Stimulated activated CD4-positive, alpha-beta T cell treated with anti-CD3 and anti-CD28 coated beads, Interleukin-2, amount 100 ng/mL, for 4 hours (primary cell): ENCODE data around the gene RPS25.
"Not testable (repeated sequence)": the region's sequence is repeated elsewhere in the genome, so short reads cannot be mapped to it uniquely, and the experiment has no call there.

Source experiments
- DNase-seq: peaks from one replicate; pipeline ENCODE4 v3.0.0-alpha.2; 2020; ENCODE audit warnings: low read depth

RPS25 gene

DNA sequence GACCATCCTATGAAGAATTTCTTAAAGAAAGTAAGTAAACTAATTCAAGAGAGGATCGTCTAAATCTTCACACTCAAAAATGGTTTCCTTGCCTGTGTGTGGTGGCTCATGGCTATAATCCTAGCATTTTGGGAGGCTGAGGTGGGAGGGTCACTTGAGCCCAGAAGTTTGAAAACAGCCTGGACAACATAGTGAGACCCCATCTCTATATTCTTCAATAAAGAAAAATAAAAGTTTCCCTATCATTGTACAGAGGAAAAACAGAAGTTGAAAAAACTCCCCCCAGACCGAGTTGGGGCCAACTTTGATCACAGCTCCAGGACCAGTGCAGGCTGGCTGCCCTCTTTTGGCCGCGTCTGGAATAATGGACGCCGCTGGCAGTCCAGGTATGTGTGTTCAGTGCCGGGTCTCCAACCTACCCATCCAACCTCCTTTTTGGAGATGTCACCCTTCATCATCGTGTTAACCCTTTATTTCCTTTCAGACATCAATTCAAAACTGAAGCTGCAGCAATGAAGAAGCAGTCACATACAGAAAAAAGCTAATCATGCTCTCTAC lies 3.0 kb downstream of the RPS25 start:
- DNase-seq = no peak

DNA sequence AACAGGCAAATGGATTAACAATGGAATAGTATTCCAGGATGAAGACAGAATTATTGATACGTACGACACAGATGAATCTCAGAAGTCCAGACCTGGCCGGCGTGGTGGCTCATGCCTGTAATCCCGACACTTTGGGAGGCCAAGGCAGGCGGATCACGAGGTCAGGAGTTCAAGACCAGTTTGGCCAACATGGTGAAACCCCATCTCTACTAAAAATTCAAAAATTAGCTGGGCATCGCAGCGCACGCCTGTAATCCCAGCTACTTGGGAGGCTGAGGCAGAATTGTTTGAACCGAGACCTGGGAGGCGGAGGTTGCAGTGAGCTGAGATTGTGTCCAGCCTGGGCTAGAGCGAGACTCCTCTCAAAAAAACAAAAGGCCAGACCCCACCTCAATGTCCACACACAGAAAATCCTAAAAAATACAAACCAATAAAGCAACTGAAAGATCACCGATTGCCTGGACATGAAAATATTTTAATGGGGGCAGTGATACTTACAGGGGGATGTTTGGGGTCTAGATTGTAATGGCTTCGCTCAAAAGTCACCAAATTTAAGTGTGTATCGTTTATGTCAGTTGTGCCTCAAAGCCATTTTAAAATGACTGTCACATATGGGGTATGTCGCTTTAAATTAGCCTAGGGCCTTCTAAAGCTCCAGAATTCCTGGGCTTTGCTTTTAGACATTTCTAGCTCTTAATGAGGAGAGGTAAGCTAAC lies 3.8 kb downstream of the RPS25 start:
- no peak for DNase-seq

DNA sequence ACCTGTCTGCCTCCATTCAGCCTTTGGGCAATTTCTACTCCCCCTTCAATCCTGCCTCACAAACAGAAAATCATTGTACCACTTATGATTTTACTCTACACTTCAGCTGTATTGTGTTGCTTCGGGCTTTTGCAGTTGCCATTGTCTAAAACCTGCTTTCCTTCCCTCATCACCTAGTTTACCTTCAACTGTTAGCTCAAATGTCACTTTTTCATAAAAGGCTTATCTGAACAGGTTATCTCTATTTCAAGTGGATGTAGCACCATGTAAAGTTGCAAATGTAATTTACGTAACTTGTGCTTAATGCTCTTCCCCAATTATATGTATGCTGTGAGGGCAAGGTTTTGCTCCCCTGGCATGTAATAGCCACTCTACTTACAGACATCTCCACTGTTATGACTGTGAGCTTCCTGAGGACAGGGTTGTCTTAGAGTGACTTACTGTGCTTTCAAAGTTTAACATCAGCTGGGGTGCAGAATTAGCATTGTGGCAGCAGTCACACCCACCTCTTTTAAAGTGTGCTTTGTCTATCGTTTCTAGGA lies 5.4 kb downstream of the RPS25 start:
- DNase-seq = no peak

DNA sequence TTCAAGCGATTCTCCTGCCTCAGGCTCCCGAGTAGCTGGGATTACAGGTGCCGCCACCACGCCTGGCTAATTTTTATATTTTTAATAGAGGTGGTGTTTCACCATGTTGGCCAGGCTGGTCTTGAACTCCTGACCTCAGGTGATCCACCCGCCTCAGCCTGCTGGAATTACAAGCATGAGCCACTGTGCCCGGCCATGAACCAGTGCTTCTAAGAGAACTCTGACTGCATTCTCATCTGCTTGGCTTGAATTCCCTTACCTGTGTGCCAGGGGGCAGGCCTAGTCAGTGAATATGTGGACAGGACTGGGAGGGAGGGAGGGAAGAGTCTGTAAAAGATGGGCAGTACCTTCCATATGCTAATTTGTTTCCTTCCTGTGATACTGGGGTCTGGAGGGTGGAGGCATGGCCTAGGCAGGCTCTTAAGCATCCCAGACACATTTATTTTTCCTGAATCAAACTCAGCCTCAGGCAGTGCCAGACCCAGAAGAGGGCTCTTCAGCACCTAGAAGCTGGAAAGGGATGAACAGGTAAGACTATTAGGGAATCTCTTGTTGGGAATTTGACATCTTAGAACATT lies 6.6 kb downstream of the RPS25 start:
- DNase-seq = no peak

- no peak for DNase-seq
Measured at GRCh38 chr11:119006656-119007055, 11.5 kb downstream of the RPS25 start.

- no peak for DNase-seq
Measured at GRCh38 chr11:119000906-119001305, 17.2 kb downstream of the RPS25 start.

DNA sequence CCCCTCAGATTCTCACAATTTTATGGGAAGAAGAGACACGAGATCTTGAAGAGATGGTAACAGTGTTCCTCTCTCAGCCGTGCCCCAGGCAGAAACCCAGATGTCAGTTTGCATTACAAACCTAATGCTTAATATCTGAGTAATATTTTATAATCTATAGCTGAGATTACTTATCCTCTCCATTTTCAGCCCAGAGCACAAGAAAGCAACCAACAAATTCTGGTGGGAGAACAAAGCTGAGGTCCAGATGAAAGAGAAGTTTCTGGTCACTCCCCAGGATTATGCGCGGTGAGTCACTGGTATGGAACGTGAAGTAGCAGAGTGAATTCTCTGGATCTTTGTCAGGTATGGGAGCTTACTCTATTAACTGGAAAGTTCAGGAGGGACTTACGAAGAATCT lies 19.3 kb downstream of the RPS25 start:
- no peak for DNase-seq

- no peak for DNase-seq
Measured at GRCh38 chr11:118998388-118998717, 19.8 kb downstream of the RPS25 start.

DNA sequence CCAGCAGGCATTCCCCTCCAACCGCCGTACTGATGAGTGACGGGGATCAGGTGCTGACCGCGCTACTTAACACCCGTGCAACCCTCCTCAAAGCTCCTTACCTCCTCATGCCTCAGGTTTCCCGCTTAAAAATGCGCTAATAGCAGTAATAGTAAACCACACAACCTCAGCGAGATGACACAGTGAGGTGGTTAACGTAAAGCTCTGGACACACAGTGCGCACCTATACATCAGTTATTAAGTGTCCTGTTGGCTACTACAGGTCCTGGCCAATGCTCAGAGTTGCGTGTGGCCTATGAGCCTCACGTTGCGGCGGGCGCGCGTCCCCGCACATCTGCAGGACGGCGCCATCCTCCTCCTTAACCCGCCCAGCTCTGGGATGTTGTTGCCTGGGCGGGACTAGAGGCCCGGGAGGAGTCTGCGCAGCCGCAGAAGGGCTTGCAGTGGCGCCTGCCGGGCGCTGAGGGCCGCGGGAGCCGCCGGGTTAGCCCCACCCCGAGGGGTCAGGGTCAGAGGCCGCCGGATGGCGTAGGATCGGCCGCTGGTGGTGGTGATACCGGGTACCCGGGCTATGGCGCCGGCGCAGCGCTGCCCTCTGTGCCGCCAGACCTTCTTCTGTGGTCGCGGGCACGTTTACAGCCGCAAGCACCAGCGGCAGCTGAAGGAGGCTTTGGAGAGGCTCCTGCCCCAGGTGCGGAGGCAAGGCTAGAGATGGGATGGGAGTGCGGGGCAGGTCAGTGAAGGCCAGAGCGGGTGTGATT lies 20.3 kb downstream of the RPS25 start, which contains the start of gene CENATAC:
Gene CENATAC (plus strand): TSS at position 512 of the 761 bp plus-strand sequence. CDS start 60 bp downstream, at position 572.
- peak; percentile 94 for DNase-seq

DNA sequence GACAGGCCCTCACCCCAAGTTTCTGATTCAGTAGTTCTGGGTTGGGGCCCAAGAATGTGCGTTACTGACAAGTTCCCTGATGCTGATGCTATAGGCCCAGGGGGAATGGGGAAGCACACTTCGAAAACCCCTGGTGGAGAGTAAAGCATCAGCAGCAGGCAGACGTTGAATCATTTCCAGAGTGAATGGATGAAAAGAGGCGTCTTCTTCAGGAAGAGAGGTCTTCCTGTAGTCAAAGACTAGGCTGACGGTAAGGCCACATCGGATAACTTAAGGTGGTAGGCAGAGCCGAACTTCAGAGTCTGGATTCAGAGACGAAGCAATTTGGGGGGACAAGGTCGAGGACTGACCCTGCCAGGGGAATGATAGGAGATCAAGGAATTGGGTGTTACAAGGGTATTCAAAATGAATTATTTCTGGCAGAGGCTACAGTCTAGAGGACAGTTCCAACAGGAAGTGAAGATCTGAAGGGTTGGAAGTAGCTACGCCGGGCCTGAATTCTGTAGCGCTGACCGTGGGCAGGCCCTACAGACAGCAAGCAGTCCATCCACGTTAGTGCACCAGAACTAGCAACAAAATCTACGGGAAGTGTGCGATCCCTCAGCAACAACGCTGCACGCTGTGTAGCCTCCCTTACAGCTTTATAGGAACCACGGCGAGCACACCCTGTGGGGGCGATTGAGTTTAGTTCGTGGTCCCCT lies 21.1 kb downstream of the RPS25 start:
- DNase-seq = no peak

- not testable (repeated sequence) for DNase-seq
Measured at GRCh38 chr11:118991486-118992038, 26.6 kb downstream of the RPS25 start.

DNA sequence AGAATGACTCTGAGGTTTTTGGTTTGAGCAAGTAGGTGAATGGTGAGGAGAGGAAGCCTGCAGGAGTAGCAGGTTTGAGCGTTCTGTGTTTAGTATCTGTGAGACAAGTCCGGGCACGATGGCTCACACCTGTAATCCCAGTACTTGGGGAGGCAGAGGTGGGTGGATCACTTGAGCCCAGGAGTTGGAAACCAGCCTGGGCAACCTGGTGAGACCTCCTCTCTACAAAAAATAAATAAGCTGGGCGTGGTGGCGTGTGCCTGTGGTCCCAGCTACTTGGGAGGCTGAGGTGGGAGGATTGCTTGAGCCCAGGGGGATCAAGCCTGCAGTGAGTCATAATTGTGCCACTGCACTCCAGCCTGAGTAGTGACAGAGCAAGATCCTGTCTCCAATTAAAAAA lies 29.9 kb downstream of the RPS25 start:
- no peak for DNase-seq

- DNase-seq = no peak
Measured at GRCh38 chr11:118984825-118985224, 33.3 kb downstream of the RPS25 start.

GRCh38 chr11:118984337-118984736 lies 33.8 kb downstream of the RPS25 start:
- DNase-seq = not testable (repeated sequence)

GRCh38 chr11:118980191-118980881 lies 37.8 kb downstream of the RPS25 start:
- no peak for DNase-seq

DNA sequence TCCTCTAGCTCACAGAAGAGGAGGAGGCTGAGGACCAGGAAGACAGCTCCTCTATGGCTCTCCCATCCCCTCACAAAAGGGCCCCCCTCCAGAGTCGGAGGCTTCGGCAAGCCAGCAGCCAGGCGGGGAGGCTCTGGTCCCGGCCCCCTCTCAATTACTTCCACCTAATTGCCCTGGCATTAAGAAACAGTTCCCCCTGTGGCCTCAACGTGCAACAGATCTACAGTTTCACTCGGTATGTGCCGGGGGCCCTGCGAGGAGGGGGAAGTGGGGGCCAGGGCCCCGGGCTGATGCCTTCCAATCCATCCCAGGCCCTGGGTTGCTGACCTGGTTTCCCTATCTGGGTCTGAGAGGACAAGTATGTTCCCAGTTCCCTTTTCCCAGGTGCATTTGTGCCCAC lies 38.7 kb downstream of the RPS25 start:
- no peak for DNase-seq

DNA sequence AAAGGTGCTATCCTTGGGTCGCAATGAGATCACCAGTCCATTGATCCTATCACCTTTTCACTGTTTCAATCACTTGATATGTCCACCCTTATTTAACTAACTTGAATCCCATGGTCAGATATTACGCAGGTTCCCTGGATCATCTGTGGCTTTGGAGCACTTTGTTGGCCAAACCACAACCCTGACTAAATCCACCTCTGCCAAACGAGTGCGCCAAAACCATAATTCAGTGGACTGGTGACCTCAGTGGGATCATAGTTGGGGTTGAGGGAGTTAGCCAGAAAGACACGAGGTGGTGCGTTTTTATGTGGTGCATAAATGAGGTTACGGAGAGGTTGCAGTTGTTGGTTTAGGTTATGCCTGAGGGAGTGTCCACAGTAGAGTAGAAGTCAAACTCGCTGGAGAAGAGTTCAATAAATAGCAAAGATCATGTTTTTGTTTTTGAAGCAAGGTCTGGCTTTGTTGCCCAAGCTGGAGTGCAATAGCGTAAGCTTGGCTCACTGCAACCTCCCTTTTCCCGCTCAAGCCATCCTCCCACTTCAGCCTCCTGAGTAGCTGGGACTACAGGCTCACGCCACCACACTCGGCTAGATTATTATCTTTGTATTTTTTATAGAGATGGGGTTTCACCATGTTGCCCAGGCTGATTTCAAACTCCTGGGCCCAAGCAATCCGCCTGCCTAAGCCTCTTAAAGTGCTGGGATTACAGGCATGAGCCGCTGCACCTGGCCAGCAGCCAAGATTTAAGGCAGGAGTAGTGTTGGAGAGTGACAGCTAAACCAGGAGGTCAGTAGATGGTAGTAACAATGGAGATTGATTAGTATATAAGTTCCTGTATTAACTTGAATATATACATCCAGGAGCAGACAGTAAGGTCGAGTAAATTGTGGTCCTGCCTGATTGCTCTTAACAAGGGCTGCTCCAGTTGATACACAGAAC lies 42.1 kb downstream of the RPS25 start:
- DNase-seq = no peak

DNA sequence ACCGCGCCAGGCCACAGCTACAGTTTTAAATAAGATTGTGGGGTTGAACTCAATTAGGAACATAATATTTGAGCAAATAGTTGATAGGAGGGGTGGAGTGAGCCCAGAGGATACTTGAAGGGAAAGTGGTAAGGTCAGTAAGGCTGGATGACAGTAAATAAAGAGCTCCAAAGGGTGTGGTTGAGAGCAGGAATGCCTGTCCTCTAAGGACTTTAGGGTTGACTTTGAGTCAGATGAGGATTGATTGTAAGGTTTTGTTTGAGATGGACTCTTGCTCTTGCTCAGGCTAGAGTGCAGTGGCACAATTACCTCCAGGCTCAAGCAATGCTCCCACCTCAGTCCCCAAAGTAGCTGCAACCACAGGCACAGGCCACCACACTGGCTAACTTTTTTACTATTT lies 44.2 kb downstream of the RPS25 start:
- no peak for DNase-seq

- DNase-seq = no peak
Measured at GRCh38 chr11:118971646-118972045, 46.5 kb downstream of the RPS25 start, which contains the start of gene FOXR1. Gene FOXR1, plus strand, starts transcription at chr11:118971761. Its CDS starts 171 bp downstream, at chr11:118971932.

DNA sequence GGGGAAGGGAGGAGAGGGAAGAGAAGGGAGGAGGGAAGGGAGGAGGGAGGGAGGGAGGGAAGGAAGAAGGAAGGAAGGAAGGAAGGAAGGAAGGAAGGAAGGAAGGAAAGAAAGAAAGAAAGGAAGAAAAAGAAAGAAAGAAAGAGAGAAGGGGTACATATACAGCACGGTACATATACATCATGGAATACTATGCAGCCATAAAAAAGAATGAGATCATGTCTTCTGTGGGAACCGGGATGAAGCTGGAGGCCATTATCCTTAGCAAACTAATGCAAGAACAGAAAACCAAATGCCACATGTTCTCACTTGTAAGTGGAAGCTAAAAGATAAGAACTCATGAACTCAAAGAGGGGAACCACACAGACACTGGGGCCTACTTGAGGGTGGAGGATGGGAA lies 48.6 kb downstream of the RPS25 start:
- not testable (repeated sequence) for DNase-seq
